Putamen (tissue), 1 donor: ENCODE measurements around the gene HAUS2.

ENCODE experiments used
- DNase-seq: peaks from one replicate; pipeline ENCODE4 v3.0.0-alpha.2; 2016; ENCODE audit warnings: low spot score

The HAUS2 gene

DNA sequence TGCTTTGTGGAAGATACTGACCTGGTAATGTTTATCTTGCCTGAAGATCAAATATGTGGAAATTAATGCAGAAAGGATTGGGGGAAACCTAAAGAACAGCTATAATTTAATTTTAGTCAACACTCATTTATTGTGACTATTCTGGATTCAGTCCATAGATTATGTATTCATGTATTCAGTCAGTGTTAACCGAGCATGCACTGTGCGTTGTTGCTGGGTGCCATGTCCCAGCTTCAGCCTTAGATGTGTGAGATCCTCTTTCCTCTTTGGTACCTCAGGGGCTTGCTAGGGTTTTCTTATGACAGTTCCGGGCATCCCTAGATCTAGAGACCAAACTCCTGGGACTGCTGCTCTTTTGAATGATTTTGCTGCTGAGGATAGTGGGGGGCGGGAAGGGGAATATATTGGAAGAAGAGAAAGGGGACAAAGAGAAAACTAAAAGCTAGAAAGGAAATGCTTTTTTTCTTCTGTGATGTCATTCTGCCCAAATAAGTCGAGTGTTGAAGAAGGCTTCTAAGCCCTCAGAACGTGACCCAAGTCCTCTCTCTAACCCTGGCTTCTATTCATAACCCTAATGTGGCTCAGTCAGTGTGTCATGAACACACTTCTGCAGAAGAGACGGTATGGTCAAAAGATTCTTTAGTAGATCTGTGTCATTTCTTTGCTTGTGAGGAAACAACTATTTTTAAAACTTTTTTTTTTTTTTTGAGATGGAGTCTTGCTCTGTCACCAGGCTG is 60.3 kb downstream of the HAUS2 start:
- no peak for DNase-seq

DNA sequence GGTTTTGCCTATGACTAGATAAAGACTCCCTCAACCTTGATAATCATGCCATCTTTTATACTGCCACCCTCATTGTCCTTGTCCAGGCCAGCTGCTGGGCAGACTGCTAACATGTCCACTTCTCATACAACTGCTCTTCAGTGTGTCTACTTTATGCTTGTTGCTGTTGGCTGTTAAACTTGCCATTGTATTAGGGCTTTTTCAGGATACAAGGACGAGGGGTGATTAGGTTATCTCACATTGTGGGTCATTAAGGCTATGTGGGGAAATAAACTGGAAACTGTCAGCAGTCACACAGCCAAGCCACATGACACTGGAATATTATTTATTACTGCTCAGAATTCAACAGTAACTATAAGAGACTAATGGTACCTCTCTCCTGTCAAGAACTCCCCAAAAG is 62.9 kb downstream of the HAUS2 start:
- no peak for DNase-seq

GRCh38 chr15:42612367-42612912 is 63.8 kb downstream of the HAUS2 start:
- DNase-seq: no peak

- DNase-seq: no peak
Observed at GRCh38 chr15:42616107-42616506, 67.5 kb downstream of the HAUS2 start.
